ENCODE results near the gene PDILT.
"Not testable (repeated sequence)": the region's sequence is repeated elsewhere in the genome, so short reads cannot be mapped to it uniquely, and the experiment has no call there.

Gene PDILT

GRCh38 chr16:20320178-20320577 lies 84.4 kb downstream of the PDILT start:
- DNase-seq: no peak

DNA sequence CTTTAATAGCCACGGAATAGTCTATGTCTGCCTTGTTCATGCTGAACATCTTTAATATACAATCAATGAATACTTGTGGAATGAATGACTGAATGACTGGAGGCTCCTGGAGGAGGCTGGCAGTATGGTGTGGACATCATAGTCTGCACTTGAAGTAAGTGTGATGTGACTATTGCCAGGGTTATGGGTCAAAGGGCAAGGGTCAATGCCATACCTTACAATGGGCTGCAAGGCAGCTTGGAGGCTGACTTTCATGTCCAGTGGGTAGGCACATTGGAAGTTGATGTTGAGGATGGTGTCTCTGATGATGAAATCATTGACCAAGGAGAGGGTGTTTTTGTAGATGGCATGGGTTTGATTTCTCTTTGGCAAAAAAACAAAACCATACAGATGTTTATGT lies 85.1 kb downstream of the PDILT start:
- DNase-seq: no peak

DNA sequence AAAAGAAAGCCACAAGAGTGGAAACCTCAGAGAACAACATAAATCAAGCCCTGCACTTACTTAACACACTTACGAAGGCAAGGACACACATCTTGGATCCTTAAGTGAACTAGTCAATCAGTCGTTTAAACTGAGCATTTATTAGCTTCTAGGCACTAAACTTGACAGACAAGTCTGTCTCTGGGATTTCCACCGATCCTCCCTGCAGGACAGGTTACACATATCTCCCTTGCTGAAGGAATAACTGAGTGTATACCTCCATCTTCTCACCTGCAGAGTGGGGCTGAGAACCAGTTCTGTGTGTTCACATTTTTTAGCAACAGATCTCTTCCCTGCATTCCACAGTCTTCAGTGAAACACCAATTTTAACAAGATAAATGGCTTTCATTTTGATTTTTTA lies 86.1 kb downstream of the PDILT start:
- DNase-seq: no peak

DNA sequence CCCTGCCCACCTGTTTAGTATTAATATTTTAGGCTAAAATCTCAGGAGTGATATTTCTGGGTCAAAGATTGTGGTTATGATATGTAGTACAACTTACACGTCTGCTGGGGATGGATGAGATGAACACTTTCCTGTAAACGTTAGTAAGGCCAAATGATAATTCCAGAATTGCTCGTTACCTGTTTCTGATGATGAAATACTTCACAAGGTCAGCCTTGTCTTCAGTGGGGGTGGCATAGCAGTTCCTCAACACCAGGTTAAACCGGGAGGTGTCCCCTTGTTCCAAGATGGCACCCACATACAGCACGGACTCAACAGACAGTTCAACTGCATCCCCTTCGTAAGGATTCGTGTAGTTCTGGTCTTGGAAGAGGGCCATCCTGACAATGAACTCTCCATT lies 86.5 kb downstream of the PDILT start:
- no peak for DNase-seq

DNA sequence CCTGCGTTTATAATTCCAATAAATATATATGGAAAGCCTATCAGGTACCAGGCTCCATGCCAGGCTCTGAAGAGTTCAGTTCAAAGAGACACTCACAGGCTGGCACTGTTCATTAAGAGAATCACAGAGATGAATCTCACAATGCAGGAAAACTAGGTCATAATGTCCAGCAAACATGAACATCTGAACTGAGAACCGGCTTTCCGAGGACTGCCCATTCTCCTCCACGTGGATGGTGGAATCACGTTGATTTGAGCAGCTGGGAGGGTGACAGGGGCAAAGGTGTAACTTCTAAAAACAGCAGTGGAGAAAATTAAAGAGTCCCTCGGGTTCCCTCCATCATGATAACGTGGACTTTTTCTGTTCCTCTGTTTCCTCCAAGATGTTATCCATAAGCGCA lies 87.4 kb downstream of the PDILT start:
- no peak for DNase-seq

DNA sequence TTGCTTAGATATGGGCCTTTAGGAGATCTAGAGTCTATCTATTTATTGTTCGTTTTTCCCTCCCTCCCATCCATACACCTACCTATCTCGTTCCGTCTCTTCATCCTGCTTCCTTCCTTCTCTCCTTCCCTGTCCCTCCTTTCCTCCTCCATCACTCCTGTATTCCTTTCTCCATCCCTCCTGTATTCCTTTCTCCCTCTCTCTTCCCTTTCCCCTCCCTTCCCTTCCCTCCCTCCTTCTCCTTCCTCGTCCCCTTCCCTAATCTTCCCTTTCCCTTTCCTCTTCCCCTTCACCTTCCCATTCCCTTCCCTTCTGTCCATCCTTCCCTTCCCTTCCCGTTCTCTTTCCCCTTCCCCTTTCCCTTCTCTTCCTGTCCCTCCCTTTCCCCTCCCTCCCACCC lies 87.8 kb downstream of the PDILT start:
- DNase-seq: no peak

GRCh38 chr16:20315764-20316163 lies 88.8 kb downstream of the PDILT start:
- no peak for DNase-seq

- DNase-seq: no peak
Measured at GRCh38 chr16:20314575-20314974, 90.0 kb downstream of the PDILT start.

DNA sequence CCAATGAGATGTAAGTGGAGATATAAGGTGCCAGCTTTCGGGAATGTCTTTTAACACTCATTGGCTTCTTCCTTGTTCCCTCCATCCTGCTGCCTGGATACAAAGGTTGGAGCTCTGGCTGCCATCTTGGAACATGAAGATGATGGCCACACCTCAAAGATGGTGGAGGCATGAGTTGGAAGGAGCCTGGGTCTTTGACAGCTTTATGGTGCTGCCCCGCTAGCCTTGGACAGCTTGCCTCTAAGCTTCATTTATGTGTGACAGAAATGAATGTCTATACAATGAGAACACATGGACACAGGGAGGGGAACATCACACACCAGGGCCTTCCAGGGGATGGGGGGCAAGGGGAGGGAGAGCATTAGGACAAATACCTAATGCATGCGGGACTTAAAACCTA lies 90.8 kb downstream of the PDILT start:
- DNase-seq: no peak

DNA sequence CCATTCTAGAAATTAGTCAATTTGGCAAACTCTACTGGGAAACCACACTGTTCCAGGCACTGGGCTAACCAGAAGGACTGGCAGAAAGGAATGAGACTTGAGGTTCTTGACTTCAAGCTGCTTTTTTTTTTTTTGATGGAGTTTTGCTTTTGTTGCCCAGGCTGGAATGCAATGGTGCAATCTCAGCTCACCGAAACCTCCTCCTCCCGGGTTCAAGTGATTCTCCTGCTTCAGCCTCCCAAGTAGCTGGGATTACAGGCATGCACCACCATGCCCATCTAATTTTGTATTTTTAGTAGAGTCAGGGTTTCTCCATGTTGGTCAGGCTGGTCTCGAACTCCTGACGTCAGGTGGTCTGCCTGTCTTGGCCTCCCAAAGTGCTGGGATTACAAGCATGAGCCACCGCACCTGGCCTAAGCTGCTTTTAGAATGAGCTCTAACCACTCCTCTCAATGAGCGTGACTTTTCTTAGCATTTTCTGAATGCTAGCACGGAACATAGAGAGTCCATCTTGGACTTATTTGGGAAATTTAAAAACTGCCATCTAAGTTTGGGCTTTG lies 91.9 kb downstream of the PDILT start:
- not testable (repeated sequence) for DNase-seq

GRCh38 chr16:20311548-20311947 lies 93.0 kb downstream of the PDILT start:
- DNase-seq: no peak

DNA sequence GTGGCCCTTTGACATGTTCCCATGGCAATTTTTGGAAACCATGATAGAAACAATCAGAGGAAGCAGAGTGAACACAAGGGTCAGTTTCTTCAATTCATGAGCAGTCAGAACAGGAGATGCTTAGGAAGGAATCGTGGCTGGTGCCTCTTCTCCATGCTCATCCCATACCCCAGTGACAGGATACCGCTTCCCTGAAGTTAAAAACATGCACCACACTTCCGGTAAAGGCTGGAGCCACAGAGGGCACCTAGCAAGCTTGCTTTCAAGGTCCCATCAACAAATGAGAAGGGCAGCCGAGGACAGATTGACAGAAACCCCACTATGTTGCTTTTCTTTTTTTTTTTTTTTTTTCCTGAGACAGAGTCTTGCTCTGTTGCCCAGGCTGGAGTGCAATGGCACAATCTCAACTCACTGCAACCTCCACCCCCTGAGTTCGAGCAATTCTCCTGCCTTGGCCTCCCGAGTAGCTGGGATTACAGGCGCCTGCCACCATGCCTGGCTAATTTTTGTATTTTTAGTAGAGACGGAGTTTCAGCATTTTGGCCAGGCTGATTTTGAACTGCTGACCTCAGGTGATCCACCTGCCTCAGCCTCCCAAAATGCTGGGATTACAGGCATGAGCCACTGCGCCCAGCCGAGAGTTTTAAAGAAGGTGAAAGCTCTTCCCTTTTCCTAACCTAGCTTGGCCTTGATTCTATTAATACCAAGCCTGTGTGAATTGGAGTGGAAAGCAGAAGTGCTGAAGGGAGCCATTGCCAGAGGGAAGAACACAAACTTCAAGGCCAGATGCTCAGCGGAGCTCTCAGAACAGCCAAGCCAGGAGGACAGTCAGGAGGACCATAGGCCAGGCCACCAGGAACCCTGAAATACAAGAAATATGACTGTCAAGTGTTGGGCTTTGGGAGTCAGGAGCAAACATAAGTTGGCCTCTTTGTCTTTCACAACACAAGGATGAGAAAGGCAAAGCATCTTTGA lies 93.8 kb downstream of the PDILT start:
- DNase-seq: no peak

GRCh38 chr16:20309786-20310185 lies 94.8 kb downstream of the PDILT start:
- DNase-seq: no peak

Data from SIG-M5 (cell line).